HuH-7.5 (cell line): ENCODE results near the gene GPC6.
"Not testable (repeated sequence)": the region's sequence is repeated elsewhere in the genome, so short reads cannot be mapped to it uniquely, and the experiment has no call there.

Source experiments
- DNase-seq: peaks from one replicate; pipeline ENCODE4 v3.0.0; 2011; ENCODE audit warnings: low spot score

The GPC6 gene

GRCh38 chr13:94170145-94170571 lies 943.6 kb downstream of the GPC6 start:
- no peak for DNase-seq

- no peak for DNase-seq
Observed at GRCh38 chr13:94172416-94172815, 945.8 kb downstream of the GPC6 start.

GRCh38 chr13:94173312-94173854 lies 946.8 kb downstream of the GPC6 start:
- DNase-seq: no peak

GRCh38 chr13:94174009-94174408 lies 947.4 kb downstream of the GPC6 start:
- no peak for DNase-seq

- DNase-seq: no peak
Observed at GRCh38 chr13:94175076-94175475, 948.5 kb downstream of the GPC6 start.

- DNase-seq: no peak
Observed at GRCh38 chr13:94176561-94176960, 950.0 kb downstream of the GPC6 start.

GRCh38 chr13:94177041-94177440 lies 950.4 kb downstream of the GPC6 start:
- no peak for DNase-seq

- no peak for DNase-seq
Observed at GRCh38 chr13:94178625-94179244, 952.1 kb downstream of the GPC6 start.

GRCh38 chr13:94181461-94182107 lies 955.0 kb downstream of the GPC6 start:
- DNase-seq: no peak

GRCh38 chr13:94182185-94182761 lies 955.7 kb downstream of the GPC6 start:
- DNase-seq: no peak

GRCh38 chr13:94186470-94186869 lies 959.9 kb downstream of the GPC6 start:
- no peak for DNase-seq

- DNase-seq: no peak
Observed at GRCh38 chr13:94188201-94188854, 961.7 kb downstream of the GPC6 start.

- no peak for DNase-seq
Observed at GRCh38 chr13:94192431-94192975, 965.9 kb downstream of the GPC6 start.

- no peak for DNase-seq
Observed at GRCh38 chr13:94195715-94196114, 969.1 kb downstream of the GPC6 start.

GRCh38 chr13:94196413-94196812 lies 969.8 kb downstream of the GPC6 start:
- no peak for DNase-seq

- DNase-seq: no peak
Observed at GRCh38 chr13:94198681-94199080, 972.1 kb downstream of the GPC6 start.

GRCh38 chr13:94199135-94199534 lies 972.5 kb downstream of the GPC6 start:
- DNase-seq: no peak

GRCh38 chr13:94201022-94201421 lies 974.4 kb downstream of the GPC6 start:
- DNase-seq: no peak

- no peak for DNase-seq
Observed at GRCh38 chr13:94204163-94204562, 977.6 kb downstream of the GPC6 start.

- no peak for DNase-seq
Observed at GRCh38 chr13:94204946-94205345, 978.3 kb downstream of the GPC6 start.

GRCh38 chr13:94205896-94206295 lies 979.3 kb downstream of the GPC6 start:
- no peak for DNase-seq

GRCh38 chr13:94209117-94209516 lies 982.5 kb downstream of the GPC6 start:
- DNase-seq: no peak

- not testable (repeated sequence) for DNase-seq
Observed at GRCh38 chr13:94209913-94210312, 983.3 kb downstream of the GPC6 start.
